HepG2 (cell line): ENCODE results near the gene RIPOR3. TPM values are rescaled to one million over a fixed set of nuclear protein-coding genes. Genes with fewer than 3 reads are reported as not detected.

Experiments
- E2F5 ChIP-seq: sonication (generic); formaldehyde crosslinking; conservative IDR thresholded peaks from 2 replicates; pipeline ENCODE4 v1.4.0; 2020; ENCODE audit warnings: missing genetic modification reagents
- GPN1 ChIP-seq: sonication (generic); formaldehyde crosslinking; IDR thresholded peaks from 2 replicates; pipeline ENCODE4 v1.5.1; 2020; ENCODE audit warnings: missing genetic modification reagents, borderline replicate concordance
- IRX3 ChIP-seq: sonication (generic); formaldehyde crosslinking; IDR thresholded peaks from 2 replicates; pipeline ENCODE4 v1.8.1; 2023; ENCODE audit warnings: mild to moderate bottlenecking, low read depth, missing genetic modification reagents, borderline replicate concordance
- KDM5B ChIP-seq: sonication (generic); formaldehyde crosslinking; IDR thresholded peaks from 2 replicates; pipeline ENCODE4 v1.4.0; 2020; ENCODE audit warnings: missing genetic modification reagents, mild to moderate bottlenecking, borderline replicate concordance
- MAF1 ChIP-seq: sonication (generic); formaldehyde crosslinking; IDR thresholded peaks from 2 replicates; pipeline ENCODE4 v1.5.0; 2020; ENCODE audit warnings: missing genetic modification reagents, borderline replicate concordance
- MZF1 ChIP-seq: sonication (generic); formaldehyde crosslinking; IDR thresholded peaks from 2 replicates; pipeline ENCODE4 v1.8.1; 2023; ENCODE audit warnings: mild to moderate bottlenecking, missing genetic modification reagents, borderline replicate concordance
- NFIC ChIP-seq: IDR thresholded peaks from 2 replicates; pipeline ENCODE4 v1.6.1; 2012; ENCODE audit warnings: mild to moderate bottlenecking, low read length, inconsistent platforms
- TRIM24 ChIP-seq: sonication (generic); formaldehyde crosslinking; IDR thresholded peaks from 2 replicates; pipeline ENCODE4 v1.8.0; 2022; ENCODE audit warnings: mild to moderate bottlenecking, missing genetic modification reagents
- U2AF2 ChIP-seq: fragments of 200-400 bp; formaldehyde crosslinking; IDR thresholded peaks from 2 replicates; pipeline ENCODE4 v1.6.1; 2017; ENCODE audit warnings: low read depth, mild to moderate bottlenecking, low read length
- USF2 ChIP-seq, 2 experiments: sonication (generic) in 1 of 2; formaldehyde crosslinking in 1 of 2; IDR thresholded peaks; 2 replicates each; pipeline versions ENCODE4 v1.5.1 to v1.6.1; 2011 to 2020; ENCODE audit warnings: borderline replicate concordance in 1 of 2, low read depth in 1 of 2, low read length in 1 of 2, mild to moderate bottlenecking in 1 of 2, missing genetic modification reagents in 1 of 2, moderate library complexity in 1 of 2
- ZBTB25 ChIP-seq: IDR thresholded peaks from 2 replicates; pipeline ENCODE4 v1.6.1; 2018; ENCODE audit warnings: missing genetic modification reagents
- ZBTB34 ChIP-seq: sonication (generic); formaldehyde crosslinking; IDR thresholded peaks from 2 replicates; pipeline ENCODE4 v1.8.0; 2022; ENCODE audit warnings: mild to moderate bottlenecking, missing genetic modification reagents
- ZBTB37 ChIP-seq: sonication (generic); formaldehyde crosslinking; IDR thresholded peaks from 2 replicates; pipeline ENCODE4 v1.4.0; 2020; ENCODE audit warnings: mild to moderate bottlenecking, missing genetic modification reagents
- ZNF383 ChIP-seq: sonication (generic); formaldehyde crosslinking; IDR thresholded peaks from 2 replicates; pipeline ENCODE4 v1.4.0; 2020; ENCODE audit warnings: missing genetic modification reagents, mild to moderate bottlenecking, borderline replicate concordance
- ZNF780A ChIP-seq: sonication (generic); formaldehyde crosslinking; IDR thresholded peaks from 2 replicates; pipeline ENCODE4 v1.8.0; 2022; ENCODE audit warnings: mild to moderate bottlenecking, missing genetic modification reagents, moderate library complexity
- polyA plus RNA-seq, 8 experiments: library from polyadenylated mRNA; depleted of rRNA in 3 of 8; stranded (reverse) in 7 of 8; unstranded in 1 of 8; fragments of >200 nt; fragmentation: Illumina TruSeq in 4 of 8; extraction: Trizol in 4 of 8; gene quantifications; 2 replicates each; pipeline versions ENCODE4 v1.2.1 to v1.2.3, GENCODE V29; 2011 to 2016; ENCODE audit warnings: low read depth in 4 of 8, missing spikeins in 1 of 8, mixed read lengths in 1 of 8; ENCODE audit not compliant: insufficient read depth in 1 of 8
- total RNA-seq, 5 experiments: library from RNA; depleted of rRNA; stranded (reverse); fragments of >200 nt; fragmentation: Illumina TruSeq; extraction: Trizol; gene quantifications; 2 replicates each; pipeline ENCODE4 v1.2.3, GENCODE V29; 2016; ENCODE audit warnings: low read depth in 1 of 5
- TF ChIP-seq, protein P1 (sequence below): sonication (generic); formaldehyde crosslinking; IDR thresholded peaks from 2 replicates; pipeline ENCODE4 v1.5.1; 2020; ENCODE audit warnings: mild to moderate bottlenecking, missing genetic modification reagents
- TF ChIP-seq, protein P2 (sequence below): IDR thresholded peaks from 2 replicates; pipeline ENCODE4 v1.6.1; 2016; ENCODE audit warnings: low read depth, borderline replicate concordance

RIPOR3 gene
- total and polyA plus RNA-seq, 2 of the 13 experiments (the other 11 are each of a cell fraction or from before 2014, with no cell fraction given): 0.18 TPM; not detected in 1

DNA sequence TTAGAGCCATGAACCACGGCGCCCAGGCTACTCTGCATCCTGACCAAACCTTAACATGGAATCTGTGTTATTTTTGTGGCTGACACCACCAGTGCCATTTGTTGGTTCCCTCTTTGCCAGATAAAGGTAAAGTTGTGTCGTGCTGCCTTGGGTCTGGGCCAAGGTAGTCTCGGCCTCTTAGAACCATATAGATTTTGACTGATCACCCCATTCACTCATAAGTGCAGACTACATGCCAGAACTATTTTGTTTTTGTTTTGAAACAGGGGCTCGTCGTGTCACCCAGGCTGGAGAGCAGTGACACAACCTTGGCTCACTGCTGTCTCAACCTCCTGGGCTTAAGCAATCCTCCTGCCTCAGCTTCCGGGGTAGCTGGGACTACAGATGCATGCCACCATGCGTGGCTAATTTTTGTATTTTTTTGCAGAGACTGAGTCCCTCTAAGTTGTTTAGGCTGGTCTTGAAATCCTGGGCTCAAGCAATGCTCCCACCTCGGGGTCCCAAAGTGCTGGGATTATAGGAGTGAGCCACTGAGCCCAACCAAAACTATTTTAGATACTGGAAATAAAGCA lies 19.2 kb upstream of the RIPOR3 start (continued):
- TF ChIP-seq, protein P1, sequence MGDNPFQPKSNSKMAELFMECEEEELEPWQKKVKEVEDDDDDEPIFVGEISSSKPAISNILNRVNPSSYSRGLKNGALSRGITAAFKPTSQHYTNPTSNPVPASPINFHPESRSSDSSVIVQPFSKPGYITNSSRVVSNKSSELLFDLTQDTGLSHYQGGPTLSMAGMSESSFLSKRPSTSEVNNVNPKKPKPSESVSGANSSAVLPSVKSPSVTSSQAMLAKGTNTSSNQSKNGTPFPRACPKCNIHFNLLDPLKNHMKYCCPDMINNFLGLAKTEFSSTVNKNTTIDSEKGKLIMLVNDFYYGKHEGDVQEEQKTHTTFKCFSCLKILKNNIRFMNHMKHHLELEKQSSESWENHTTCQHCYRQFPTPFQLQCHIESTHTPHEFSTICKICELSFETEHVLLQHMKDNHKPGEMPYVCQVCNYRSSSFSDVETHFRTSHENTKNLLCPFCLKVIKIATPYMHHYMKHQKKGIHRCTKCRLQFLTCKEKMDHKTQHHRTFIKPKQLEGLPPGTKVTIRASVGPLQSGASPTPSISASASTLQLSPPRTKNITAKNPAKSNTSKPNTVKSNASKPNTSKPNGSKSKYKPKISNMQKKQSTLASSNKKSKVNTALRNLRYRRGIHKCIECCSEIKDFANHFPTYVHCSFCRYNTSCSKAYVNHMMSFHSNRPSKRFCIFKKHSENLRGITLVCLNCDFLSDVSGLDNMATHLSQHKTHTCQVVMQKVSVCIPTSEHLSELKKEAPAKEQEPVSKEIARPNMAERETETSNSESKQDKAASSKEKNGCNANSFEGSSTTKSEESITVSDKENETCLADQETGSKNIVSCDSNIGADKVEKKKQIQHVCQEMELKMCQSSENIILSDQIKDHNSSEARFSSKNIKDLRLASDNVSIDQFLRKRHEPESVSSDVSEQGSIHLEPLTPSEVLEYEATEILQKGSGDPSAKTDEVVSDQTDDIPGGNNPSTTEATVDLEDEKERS (CRISPR knock-in tag): 0 out of 2 replicates have a peak, but pooled peaks have one; percentile 55
- TF ChIP-seq KDM5B (CRISPR knock-in tag) (0 out of 2 replicates have a peak, but pooled peaks have one; percentile 7), ZNF780A (CRISPR knock-in tag) (no peak), U2AF2 (no peak), ZBTB25 (CRISPR knock-in tag) (no peak), NFIC (no peak), IRX3 (CRISPR knock-in tag) (no peak), ZBTB37 (no peak), MAF1 (no peak), TRIM24 (CRISPR knock-in tag) (peak; percentile 85; the same call in 1 of the 2 replicates), GPN1 (CRISPR knock-in tag) (peak; percentile 60; the same call in 1 of the 2 replicates), MZF1 (no peak), ZNF383 (CRISPR knock-in tag) (no peak), E2F5 (CRISPR knock-in tag) (no peak), USF2 (IDR thresholded peaks at IDR 0.05; ENCODE audit: low read depth, low read length) (no peak), USF2 (CRISPR knock-in tag; IDR thresholded peaks at IDR 0.05; ENCODE audit: borderline replicate concordance) (no peak), ZBTB34 (CRISPR knock-in tag) (no peak)
- TF ChIP-seq, protein P2, sequence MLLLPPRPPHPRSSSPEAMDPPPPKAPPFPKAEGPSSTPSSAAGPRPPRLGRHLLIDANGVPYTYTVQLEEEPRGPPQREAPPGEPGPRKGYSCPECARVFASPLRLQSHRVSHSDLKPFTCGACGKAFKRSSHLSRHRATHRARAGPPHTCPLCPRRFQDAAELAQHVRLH (CRISPR knock-in tag): 0 out of 2 replicates have a peak, but pooled peaks have one; percentile 31
